Astrocyte (in vitro differentiated cells and primary cell): ENCODE data around the gene SAYSD1. TPM values are rescaled to one million over a fixed set of nuclear protein-coding genes. Genes with fewer than 3 reads are reported as not detected.

Source experiments
- DNase-seq: peaks from one replicate; pipeline ENCODE4 v3.0.0-alpha.2; 2010; ENCODE audit warnings: low read depth
- FAIRE-seq: peaks from 2 replicates; lab custom pipeline; 2011; peaks lifted over from hg19 to GRCh38; lab: Jason Lieb, UNC
- H2AFZ ChIP-seq: 2 replicates; pipeline ENCODE4 v1.6.0; 2012; ENCODE audit warnings: low read depth, low read length, inconsistent platforms
- H3K27ac ChIP-seq: 2 replicates; pipeline ENCODE4 v1.5.1; 2011; ENCODE audit warnings: low read depth, low read length, inconsistent platforms
- H3K27me3 ChIP-seq: 2 replicates; pipeline ENCODE4 v1.6.0; 2011; ENCODE audit warnings: low read length, inconsistent platforms; ENCODE audit not compliant: insufficient read depth
- H3K36me3 ChIP-seq: 2 replicates; pipeline ENCODE4 v1.5.1; 2011; ENCODE audit warnings: low read length, inconsistent platforms; ENCODE audit not compliant: insufficient read depth
- H3K4me1 ChIP-seq: 2 replicates; pipeline ENCODE4 v1.5.1; 2011; ENCODE audit warnings: low read length, inconsistent platforms; ENCODE audit not compliant: insufficient read depth
- H3K4me2 ChIP-seq: 2 replicates; pipeline ENCODE4 v1.6.0; 2012; ENCODE audit warnings: low read length, inconsistent platforms
- H3K4me3 ChIP-seq: 2 replicates; pipeline ENCODE4 v1.5.1; 2011; ENCODE audit warnings: low read depth, mild to moderate bottlenecking, low read length, inconsistent platforms; ENCODE audit not compliant: insufficient read depth
- H3K79me2 ChIP-seq: 2 replicates; pipeline ENCODE4 v1.6.0; 2012; ENCODE audit warnings: mild to moderate bottlenecking, low read length, inconsistent platforms; ENCODE audit not compliant: insufficient read depth
- H3K9ac ChIP-seq: 2 replicates; pipeline ENCODE4 v1.6.0; 2012; ENCODE audit warnings: mild to moderate bottlenecking, low read length, inconsistent platforms
- H3K9me3 ChIP-seq: 2 replicates; pipeline ENCODE4 v1.5.1; 2012; ENCODE audit warnings: low read depth, mild to moderate bottlenecking, low read length, inconsistent platforms; ENCODE audit not compliant: insufficient read depth
- H4K20me1 ChIP-seq: 2 replicates; pipeline ENCODE4 v1.6.0; 2012; ENCODE audit warnings: low read length, inconsistent platforms; ENCODE audit not compliant: insufficient read depth
- H3K27ac Mint-ChIP-seq: one replicate; pipeline ENCODE4 v1.8.0; 2021; ENCODE audit warnings: mild to moderate bottlenecking, mixed read lengths; ENCODE audit not compliant: unreplicated experiment
- H3K27me3 Mint-ChIP-seq: one replicate; pipeline ENCODE4 v1.8.0; 2021; ENCODE audit warnings: low read depth, mixed read lengths; ENCODE audit not compliant: unreplicated experiment
- H3K36me3 Mint-ChIP-seq: one replicate; pipeline ENCODE4 v1.8.0; 2021; ENCODE audit warnings: low read depth, mixed read lengths; ENCODE audit not compliant: unreplicated experiment
- H3K4me1 Mint-ChIP-seq: one replicate; pipeline ENCODE4 v1.8.0; 2021; ENCODE audit warnings: low read depth, mixed read lengths; ENCODE audit not compliant: unreplicated experiment
- H3K4me3 Mint-ChIP-seq: one replicate; pipeline ENCODE4 v1.8.0; 2021; ENCODE audit warnings: mild to moderate bottlenecking, moderate library complexity, mixed read lengths; ENCODE audit not compliant: unreplicated experiment
- H3K9me3 Mint-ChIP-seq: one replicate; pipeline ENCODE4 v1.8.0; 2021; ENCODE audit warnings: mild to moderate bottlenecking, mixed read lengths; ENCODE audit not compliant: unreplicated experiment
- EZH2 ChIP-seq: IDR thresholded peaks from 2 replicates; pipeline ENCODE4 v1.6.1; 2012; ENCODE audit warnings: mild to moderate bottlenecking, low read length, inconsistent platforms; ENCODE audit not compliant: insufficient read depth
- total RNA-seq: library from RNA; stranded (reverse); gene quantifications from 2 replicates; pipeline ENCODE4 v1.2.1, GENCODE V29; 2021
- TF ChIP-seq, protein P1 (sequence below): IDR thresholded peaks from 2 replicates; pipeline ENCODE4 v1.5.1; 2011; ENCODE audit warnings: low read depth, mild to moderate bottlenecking, inconsistent platforms, low read length, moderate library complexity; ENCODE audit not compliant: insufficient read depth

Gene SAYSD1
- total RNA-seq, 1 donor from 2014 or later, result 9.4 TPM

DNA sequence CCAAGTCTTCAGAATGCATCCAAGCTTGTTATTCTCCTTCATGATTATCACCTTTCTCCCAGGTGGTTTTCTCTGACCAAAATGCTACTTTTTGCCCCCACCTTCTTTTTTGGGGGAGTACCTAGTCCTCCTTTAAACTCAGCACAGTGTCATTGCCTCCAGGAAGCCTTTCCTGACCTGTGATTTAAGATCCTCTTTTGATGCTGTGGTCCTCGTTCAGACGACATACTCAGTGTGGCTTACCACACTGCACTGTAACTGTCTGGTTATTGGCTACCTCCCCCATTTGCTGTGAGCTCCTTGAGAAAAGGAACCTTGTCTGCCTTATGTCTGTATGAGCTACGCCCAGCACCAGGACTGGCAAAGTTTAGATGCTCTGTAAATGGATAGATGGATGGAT lies 14.6 kb downstream of the SAYSD1 start:
- no peaks in the 10 kb centered on the region for H3K79me2 ChIP-seq
- H3K36me3 ChIP-seq, result no peaks in the 10 kb centered on the region
- TF ChIP-seq, protein P1, sequence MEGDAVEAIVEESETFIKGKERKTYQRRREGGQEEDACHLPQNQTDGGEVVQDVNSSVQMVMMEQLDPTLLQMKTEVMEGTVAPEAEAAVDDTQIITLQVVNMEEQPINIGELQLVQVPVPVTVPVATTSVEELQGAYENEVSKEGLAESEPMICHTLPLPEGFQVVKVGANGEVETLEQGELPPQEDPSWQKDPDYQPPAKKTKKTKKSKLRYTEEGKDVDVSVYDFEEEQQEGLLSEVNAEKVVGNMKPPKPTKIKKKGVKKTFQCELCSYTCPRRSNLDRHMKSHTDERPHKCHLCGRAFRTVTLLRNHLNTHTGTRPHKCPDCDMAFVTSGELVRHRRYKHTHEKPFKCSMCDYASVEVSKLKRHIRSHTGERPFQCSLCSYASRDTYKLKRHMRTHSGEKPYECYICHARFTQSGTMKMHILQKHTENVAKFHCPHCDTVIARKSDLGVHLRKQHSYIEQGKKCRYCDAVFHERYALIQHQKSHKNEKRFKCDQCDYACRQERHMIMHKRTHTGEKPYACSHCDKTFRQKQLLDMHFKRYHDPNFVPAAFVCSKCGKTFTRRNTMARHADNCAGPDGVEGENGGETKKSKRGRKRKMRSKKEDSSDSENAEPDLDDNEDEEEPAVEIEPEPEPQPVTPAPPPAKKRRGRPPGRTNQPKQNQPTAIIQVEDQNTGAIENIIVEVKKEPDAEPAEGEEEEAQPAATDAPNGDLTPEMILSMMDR, result no peak
- TF ChIP-seq EZH2, result no peak
- Mint-ChIP-seq H3K4me1 (no peaks in the 10 kb centered on the region), H3K27me3 (no peaks in the 10 kb centered on the region), H3K36me3 (peaks cover 5% of the 10 kb centered on the region), H3K9me3 (no peaks in the 10 kb centered on the region), H3K27ac (no peak overlapping the region), H3K4me3 (no peak overlapping the region)
- no peaks in the 10 kb centered on the region for H4K20me1 ChIP-seq
- H3K9ac ChIP-seq, result no peak overlapping the region
- no peaks in the 10 kb centered on the region for H3K9me3 ChIP-seq
- H3K4me3 ChIP-seq, result no peak overlapping the region
- DNase-seq (no peak), FAIRE-seq (no peak)
- no peak overlapping the region for H3K27ac ChIP-seq
- H3K27me3 ChIP-seq, result no peaks in the 10 kb centered on the region
- H3K4me2 ChIP-seq, result no peak overlapping the region
- no peak overlapping the region for H2AFZ ChIP-seq
- no peaks in the 10 kb centered on the region for H3K4me1 ChIP-seq

DNA sequence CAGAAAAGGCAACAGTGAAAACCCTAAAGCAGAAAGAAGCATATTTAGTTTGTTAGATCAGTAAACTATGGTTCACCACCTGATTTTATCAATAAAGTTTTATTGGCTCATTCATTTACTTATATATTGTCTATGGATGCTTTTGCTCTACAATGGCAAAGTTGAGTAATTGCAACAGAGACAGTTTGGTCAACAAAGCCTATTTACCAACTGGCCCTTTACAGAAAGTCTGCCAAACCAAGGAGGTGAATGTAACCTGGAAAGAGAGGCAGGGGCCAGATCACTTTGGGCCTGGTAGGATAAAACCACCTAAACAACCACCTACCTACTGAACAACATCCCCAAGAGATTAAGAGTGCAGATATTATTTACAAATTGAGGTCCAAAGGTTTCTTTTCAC lies 19.4 kb downstream of the SAYSD1 start:
- Histone ChIP-seq H3K79me2 (no peaks in the 10 kb centered on the region), H2AFZ (no peak overlapping the region), H3K9ac (no peak overlapping the region), H3K9me3 (no peaks in the 10 kb centered on the region), H3K27me3 (peaks cover 12% of the 10 kb centered on the region), H4K20me1 (no peaks in the 10 kb centered on the region), H3K36me3 (no peaks in the 10 kb centered on the region), H3K4me2 (no peak overlapping the region), H3K4me1 (no peaks in the 10 kb centered on the region), H3K4me3 (no peak overlapping the region), H3K27ac (no peak overlapping the region)
- Mint-ChIP-seq H3K27me3 (peaks cover 8% of the 10 kb centered on the region), H3K4me3 (no peak overlapping the region), H3K27ac (no peak overlapping the region), H3K36me3 (no peaks in the 10 kb centered on the region), H3K9me3 (no peaks in the 10 kb centered on the region), H3K4me1 (no peaks in the 10 kb centered on the region)
- no peak for TF ChIP-seq EZH2
- TF ChIP-seq, protein P1, result no peak
- DNase-seq, result no peak
- FAIRE-seq, result no peak

DNA sequence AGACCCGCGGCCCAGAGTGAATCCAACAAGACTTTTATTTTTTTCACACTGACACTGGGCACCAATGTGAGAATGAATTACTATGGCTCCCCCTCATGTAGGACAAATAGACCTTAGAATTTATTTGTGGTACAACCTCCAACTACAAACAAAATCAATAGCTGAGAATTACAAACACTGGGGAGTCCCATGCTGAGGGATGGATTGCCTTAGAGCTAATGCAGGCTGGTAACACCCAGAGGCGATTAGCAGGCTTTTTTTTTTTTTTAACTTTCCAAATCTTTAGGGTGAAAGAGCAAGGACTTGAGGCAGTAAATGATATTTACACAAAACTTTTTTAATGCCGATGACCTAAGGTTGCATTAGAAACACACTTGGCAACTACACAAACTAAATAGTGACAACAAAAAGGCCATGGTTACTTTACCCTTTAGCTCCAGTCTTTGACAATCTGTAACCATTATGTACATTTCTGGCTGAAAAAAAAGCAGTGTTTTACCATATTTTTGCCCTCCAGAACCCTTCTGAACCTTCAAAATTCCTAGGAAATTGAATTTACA lies 21.8 kb downstream of the SAYSD1 start:
- Histone ChIP-seq H3K4me2 (no peak overlapping the region), H3K9ac (no peak overlapping the region), H3K27me3 (peaks cover 14% of the 10 kb centered on the region), H3K36me3 (no peaks in the 10 kb centered on the region), H3K4me3 (no peak overlapping the region), H4K20me1 (no peaks in the 10 kb centered on the region), H3K4me1 (no peaks in the 10 kb centered on the region), H3K79me2 (no peaks in the 10 kb centered on the region), H3K27ac (no peak overlapping the region), H3K9me3 (no peaks in the 10 kb centered on the region), H2AFZ (no peak overlapping the region)
- Mint-ChIP-seq H3K36me3 (no peaks in the 10 kb centered on the region), H3K9me3 (no peaks in the 10 kb centered on the region), H3K27ac (no peak overlapping the region), H3K4me1 (no peaks in the 10 kb centered on the region), H3K27me3 (peaks cover 14% of the 10 kb centered on the region), H3K4me3 (no peak overlapping the region)
- FAIRE-seq (no peak), DNase-seq (no peak)
- no peak for TF ChIP-seq EZH2
- TF ChIP-seq, protein P1, result no peak
